HL-60/S4 treated with retinoic acid at 250 ng/mL for 4 days and 3 days (cell line): ENCODE measurements around the gene SDHB.

Experiments
- in situ Hi-C: fragments of 300-500 bp; cut with MboI; formaldehyde crosslinking; loops from 2 replicates; pipeline ENCODE4 v1.7.0; 2022; ENCODE audit warnings: low sequenced_read_pairs

Gene SDHB

DNA sequence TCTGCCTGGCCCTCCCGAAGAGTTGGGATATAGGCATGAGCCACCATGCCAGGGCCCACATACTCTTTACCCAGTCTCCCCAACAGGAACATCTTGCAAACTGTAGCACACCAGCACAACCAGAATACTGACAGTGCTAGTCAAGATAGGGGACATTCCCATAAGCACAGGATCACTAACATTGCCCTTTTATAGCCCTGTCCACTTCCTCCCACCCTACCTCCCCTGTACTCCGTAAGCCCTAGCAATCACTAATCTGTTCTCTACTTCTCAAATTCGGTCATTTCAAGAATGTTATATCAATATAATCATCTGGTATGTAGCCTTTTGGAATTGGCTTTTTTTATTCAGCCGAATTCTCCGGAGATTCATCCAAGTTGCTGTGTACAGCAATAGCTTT lies 5.9 kb downstream of the SDHB start:
- in situ Hi-C loops, result loop anchor here (10.0 to 25.0 kb wide), 2 partner anchors 63 to 436 kb away; partner anchors contain the start of genes MFAP2 and NBPF1

DNA sequence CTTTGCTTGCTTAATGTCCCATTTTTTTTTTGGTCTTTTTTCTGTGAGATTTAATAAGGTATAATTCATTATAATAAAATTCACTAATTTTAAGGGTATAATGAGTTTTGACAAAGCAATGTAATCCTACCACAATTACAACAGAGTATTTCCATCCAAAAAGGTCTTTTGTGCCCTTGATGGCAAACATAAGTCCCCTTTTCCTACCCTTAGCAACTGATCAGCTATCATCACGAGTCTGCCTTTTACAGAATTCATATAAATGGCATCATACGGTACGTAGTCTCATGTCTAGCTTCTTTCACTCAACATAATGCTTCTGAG lies 7.5 kb downstream of the SDHB start:
- in situ Hi-C loops, result loop anchor here (10.0 to 25.0 kb wide), 2 partner anchors 61 to 434 kb away; partner anchors contain the start of genes MFAP2 and NBPF1

DNA sequence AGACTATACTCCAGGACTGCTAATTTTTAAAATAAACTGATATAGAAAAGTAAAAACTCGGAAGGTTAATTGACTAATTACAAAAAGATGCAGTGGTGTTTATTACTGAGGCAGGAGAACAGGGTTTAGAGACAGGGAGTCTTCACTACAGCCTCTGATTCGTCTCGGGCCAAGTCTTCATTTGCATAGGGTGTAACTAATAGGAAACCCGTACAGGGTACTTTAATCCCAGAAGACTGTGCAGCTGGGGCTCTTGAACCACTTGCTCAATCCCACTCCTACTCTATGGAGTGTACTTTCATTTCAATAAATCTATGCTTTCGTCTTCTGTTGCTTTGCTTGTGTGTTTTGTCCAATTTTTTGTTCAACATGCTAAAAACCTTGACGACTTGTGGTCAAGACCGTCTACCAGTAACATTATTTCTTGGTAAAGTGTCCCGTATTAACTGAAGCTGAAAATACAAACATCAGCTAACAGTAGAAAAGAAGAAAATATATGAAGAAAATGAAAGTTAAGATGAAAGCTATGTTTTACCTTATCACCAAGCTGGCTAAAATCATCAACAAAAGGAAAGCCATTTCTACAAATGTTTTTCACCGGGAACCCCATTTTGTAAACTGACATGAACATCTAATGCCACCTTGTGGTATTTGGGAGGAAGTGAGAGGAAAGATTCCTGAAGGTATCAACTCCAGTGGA lies 8.0 kb downstream of the SDHB start:
- in situ Hi-C loops, result loop anchor here (10.0 to 25.0 kb wide), 2 partner anchors 61 to 433 kb away; partner anchors contain the start of genes MFAP2 and NBPF1

DNA sequence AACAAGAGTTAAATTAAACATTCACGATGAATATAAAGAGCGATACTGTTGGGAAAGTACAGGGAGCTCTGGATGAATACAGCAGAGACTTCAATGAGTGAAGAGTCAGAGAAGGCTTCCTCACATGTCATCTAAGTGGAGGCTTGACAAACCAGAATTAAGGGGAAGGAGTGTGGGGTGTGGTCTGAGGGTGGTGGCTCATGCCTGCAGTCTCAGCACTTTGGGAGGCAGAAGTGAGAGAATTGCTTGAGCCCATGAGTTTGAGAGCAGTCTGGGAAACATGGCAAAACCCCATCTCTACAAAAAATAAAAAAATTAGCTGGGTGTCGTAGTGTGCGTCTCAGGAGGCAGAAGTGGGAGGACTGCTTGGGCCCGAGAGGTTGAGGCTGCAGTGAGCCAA lies 8.7 kb downstream of the SDHB start:
- in situ Hi-C loops, result loop anchor here (10.0 to 25.0 kb wide), 2 partner anchors 60 to 433 kb away; partner anchors contain the start of genes MFAP2 and NBPF1

DNA sequence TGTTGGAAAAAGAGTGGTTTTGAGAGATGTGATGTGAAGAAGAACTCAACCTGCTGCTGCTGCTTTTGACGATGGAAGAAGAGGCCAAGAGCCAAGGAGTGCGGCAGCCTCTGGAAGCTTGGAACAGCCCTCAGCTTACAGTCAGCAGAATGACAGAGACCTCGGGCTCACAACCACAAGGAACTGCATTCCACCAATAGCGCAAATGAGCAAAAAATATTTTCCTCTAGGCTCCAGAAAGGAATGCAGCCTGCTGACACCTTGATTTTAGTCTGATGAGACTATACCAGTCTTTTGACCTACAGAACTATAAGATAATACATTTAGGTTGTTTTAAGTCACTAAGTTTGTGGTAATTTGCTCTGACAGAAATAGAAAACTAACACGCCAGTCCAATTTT lies 10.2 kb downstream of the SDHB start:
- in situ Hi-C loops, result loop anchor here (10.0 to 25.0 kb wide), 2 partner anchors 59 to 431 kb away; partner anchors contain the start of genes MFAP2 and NBPF1

DNA sequence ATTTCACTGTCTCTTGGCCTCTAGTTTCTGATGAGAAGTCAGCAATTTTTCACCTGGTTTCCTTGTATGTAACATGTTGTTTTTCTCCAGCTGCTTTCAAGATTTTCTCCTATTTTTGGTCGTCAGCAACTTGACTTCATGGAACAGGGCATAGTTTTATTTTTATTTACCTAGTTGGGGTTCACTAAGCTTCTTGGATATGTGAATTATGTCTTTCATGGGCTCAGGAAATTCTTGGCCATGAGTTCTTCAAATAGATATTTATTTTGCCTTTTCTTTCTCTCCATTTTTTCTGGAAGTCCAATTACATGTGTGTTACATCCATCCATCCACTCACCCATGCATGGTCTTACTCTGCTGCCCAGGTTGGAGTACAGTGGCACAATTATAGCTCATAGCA lies 13.7 kb downstream of the SDHB start:
- in situ Hi-C loops, result loop anchor here (10.0 to 25.0 kb wide), 2 partner anchors 55 to 428 kb away; partner anchors contain the start of genes MFAP2 and NBPF1

DNA sequence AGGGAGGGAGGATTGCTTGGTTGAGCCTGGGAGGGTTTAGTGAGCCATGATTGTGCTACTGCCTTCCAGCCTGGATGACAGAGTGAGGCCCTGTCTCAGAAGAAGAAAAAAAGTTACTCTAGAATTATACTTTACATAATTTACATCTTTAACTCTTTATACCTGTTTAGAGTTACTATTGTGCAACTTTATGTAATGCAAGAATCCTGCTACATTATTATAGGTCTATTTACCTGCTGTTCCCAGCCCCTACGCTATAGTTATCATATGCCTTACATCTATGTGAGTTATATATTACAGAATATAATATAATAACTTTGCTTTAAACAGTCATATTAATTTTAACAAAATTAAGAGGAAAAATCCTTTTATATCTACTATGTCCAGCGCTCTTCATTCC lies 14.3 kb downstream of the SDHB start:
- in situ Hi-C loops, result loop anchor here (25.0 kb wide), 1 partner anchor 427 kb away; the partner anchor contains the start of gene NBPF1

DNA sequence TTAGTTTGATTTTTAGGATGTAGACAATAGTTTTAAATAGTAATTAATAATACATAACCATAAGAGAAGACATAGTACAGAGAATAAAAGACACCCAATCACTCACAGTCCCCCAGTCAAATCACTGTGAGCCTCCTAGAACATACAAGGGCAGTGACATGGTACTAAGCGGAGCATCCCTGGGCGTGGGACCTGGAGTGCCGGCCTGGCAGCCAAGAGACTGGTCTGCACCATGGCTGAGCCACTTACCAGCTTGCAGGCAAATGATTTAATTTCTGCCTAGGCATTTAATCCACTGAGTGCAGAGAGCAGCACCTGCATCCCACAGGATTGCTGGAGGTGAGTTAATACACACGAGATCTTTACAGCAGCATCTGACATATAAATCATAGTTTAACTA lies 20.4 kb downstream of the SDHB start:
- in situ Hi-C loops, result loop anchor here (25.0 kb wide), 1 partner anchor 421 kb away; the partner anchor contains the start of gene NBPF1

DNA sequence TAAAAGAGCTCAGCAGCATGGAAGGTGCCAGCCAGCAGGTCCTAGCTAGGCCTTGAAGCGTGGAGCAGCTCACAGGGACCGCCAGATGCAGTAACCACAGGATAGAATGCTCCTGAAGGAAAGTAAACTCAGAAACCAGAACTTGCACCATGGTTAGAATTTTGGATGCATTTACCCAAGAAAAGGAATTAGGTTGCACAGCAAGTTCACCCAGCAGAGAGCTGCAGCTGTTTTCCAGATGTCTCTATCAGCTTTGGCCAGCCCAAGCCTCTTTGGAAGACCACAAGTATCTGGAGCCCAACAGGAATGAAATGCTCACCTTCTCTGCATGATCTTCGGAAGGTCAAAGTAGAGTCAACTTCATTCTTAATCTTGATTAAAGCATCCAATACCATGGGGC lies 21.1 kb downstream of the SDHB start:
- in situ Hi-C loops, result loop anchor here (25.0 kb wide), 1 partner anchor 420 kb away; the partner anchor contains the start of gene NBPF1

DNA sequence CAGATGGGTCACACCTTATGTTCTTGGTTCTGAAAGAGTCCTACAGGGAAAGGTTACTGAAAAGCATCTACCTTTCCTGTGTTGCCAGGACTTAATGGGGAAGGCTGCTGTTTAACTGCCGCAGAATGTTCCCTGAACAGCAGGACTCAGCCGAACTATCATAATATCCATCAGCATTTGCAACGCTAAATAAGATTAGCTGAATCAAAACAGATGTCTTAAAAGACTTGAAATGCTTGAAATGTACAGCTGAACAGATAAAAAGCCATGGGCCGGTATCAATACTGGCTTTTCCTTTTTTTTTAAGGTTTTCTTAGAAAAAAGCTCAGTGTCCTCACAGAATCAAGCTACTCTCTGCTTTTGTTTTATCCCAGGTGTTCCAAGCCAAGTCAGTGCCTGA lies 22.4 kb downstream of the SDHB start:
- in situ Hi-C loops, result loop anchor here (25.0 kb wide), 1 partner anchor 419 kb away; the partner anchor contains the start of gene NBPF1

DNA sequence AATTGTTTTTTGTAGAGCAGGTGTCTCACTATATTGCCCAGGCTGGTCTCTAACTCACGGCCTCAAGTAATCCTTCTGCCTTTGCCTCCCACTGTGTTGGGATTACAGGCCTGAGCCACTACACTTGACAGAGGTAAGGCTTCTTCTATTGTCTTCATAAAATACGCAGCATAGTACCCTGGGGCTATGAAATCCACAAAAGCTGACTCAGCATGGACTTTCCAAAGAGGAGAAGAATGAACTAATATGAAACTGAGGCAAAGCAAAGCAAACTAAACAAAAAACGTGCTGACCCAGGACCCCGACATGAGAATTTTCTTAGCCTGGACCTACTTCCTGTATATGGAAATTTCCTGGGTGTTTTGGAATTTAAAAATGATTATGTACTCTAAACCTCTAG lies 23.6 kb downstream of the SDHB start:
- in situ Hi-C loops, result loop anchor here (25.0 kb wide), 1 partner anchor 418 kb away; the partner anchor contains the start of gene NBPF1

DNA sequence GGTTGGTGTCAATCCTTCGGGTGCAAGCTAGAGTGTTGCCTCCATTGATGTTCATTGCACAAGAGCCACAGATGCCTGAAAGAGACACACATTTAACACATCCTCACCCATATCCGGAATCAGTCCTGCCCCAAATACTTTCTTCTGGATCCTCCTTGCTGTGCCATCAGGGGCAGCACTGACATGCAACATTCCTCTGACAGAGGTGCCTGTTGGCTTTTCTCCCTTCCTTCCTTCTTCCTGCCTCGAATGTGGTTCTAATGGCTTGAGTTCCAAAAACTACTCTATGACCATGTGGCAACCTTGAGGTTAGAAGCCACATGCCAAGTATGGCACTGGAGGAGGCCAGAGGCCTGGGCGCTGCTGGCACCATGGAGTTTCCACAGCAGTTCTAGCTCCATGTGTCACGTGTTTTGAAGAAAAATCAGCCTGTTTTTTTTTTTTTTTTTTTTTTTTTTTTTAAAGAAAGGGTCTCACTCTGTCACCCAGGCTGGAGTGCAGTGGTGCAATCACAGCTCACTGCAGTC lies 25.1 kb downstream of the SDHB start:
- in situ Hi-C loops, result loop anchor here (25.0 kb wide), 1 partner anchor 416 kb away; the partner anchor contains the start of gene NBPF1

DNA sequence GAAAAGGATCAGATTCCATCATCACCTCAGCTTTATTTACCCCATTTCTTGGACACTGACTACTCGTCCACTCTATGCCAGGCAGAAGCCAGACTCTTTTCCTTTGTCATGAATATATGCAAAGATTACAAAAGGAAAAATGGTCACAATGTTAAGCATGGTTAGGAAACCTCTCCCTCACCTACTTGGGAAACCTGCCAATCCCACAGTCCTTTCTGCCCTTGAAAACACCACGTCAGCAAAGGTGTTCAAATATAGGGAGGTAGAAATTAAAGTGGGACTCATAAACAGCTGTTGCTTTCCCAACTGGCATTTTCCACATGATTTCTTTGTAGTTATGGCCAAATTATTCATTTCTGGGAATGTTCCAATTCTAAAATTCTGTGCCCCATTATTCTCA lies 25.9 kb downstream of the SDHB start:
- in situ Hi-C loops, result loop anchor here (25.0 kb wide), 1 partner anchor 416 kb away; the partner anchor contains the start of gene NBPF1

DNA sequence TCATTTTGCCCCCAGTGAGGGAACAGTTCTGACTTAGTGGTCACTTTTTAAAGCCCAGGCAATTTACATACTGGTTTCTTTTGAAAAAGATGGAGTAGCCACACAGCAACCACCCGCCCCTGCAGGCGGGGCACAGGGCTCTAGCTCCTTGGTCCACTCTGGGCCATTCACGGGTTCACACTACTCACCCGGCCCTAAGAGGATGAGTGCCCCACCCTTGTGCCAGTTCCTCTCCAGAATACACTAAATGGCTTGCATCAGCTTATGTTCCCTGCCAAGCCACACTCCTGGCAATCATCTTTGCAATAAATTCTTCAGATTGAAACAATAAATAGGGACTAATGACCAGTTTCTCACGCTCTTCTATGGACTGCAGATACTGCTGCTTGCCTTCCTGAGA lies 26.4 kb downstream of the SDHB start:
- in situ Hi-C loops, result loop anchor here (25.0 kb wide), 1 partner anchor 415 kb away; the partner anchor contains the start of gene NBPF1

DNA sequence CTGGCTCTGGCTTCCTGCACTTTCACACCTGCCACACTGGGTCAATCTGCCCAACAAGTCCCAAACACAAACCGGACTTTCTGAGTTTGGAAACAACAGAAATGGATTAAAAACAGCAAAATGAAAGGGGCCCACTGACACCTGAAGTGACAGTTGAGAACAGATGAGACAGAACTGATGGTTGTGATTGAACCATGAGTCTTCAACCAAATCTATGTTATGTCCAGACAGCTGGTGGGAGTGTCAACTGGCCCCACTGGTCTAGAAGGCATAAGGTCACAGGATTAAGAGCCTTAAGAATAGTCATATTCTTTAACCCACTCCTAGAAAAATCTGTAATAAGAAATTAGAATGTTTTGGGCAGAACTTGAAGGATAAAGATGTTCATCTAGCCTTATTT lies 29.1 kb downstream of the SDHB start:
- in situ Hi-C loops, result loop anchor here (25.0 kb wide), 1 partner anchor 412 kb away; the partner anchor contains the start of gene NBPF1

DNA sequence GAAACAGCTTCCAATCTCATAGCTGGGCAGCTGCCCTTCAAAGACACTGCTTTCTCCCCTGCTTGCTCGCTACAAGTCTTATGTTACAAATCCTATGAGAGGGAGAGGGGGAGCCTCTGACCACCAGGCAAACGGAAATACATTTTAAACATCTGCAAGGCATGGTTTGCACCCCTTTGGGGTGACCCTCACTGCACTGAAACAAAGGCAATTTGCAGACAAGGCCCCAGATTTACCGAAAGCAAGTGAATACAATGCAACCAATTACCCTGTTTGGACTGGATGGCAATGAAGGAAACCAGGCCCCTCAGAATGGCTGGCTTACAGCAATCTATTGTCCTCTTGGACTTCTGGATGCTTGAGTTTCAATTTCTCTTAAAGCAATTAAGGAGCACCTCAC lies 30.3 kb downstream of the SDHB start:
- in situ Hi-C loops, result no loop called here

DNA sequence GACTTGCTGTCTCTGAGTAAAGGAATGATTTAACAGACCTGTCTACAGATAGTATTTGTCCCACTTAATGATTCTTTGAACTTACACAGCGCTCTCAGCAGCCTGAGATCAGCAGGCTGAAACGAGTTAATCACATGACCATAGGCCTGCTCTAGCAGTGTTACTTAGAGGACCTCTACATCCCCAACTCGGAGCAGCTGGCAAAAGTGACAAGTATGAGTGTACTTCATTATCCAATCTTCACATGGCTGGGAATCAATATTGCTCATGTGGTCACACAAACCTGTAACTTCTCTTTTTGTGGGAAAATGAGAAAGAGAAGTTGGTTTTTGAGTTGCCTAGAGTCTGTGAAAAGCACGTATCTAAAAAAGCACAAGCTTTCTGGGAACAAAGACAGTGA lies 30.7 kb downstream of the SDHB start:
- in situ Hi-C loops, result no loop called here

DNA sequence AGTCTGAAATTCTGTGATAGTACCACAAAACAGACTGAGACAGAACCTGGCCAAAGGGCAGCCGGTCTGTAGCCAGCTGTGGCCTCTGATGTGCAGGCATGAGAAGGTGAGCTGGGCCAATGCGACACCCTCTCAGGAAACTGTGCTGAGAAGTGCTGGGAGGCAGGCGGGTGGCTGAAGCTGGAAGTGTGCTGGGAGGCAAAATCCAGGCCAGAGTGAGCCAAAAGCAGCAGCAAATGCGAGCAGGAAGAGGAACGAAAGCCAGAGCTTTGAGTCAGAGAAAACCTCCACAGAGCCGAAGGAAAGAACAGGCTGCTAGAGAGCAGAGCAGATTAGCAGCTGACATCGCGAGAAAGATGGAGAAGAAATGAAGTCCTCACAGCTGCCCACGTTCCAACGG lies 31.9 kb downstream of the SDHB start:
- in situ Hi-C loops, result no loop called here

DNA sequence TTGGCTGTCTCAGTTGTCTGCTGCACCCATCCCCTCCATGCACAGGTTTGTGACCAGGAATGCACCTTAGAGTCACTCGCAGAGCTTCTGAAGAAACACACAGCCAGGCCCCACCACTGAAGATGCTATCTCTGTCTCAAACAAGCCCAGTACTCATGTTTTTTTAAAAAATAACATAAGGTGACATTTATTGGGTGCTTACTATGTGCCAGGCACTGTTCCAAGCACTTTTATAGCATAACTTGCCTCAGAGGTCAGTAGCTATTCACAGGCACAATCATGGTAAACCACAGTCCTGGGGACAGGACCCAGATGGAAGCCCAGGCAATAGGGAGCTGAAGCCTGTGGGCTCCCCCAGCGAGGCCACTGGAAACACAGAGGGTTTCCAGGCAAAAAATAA lies 33.3 kb downstream of the SDHB start:
- in situ Hi-C loops, result no loop called here

DNA sequence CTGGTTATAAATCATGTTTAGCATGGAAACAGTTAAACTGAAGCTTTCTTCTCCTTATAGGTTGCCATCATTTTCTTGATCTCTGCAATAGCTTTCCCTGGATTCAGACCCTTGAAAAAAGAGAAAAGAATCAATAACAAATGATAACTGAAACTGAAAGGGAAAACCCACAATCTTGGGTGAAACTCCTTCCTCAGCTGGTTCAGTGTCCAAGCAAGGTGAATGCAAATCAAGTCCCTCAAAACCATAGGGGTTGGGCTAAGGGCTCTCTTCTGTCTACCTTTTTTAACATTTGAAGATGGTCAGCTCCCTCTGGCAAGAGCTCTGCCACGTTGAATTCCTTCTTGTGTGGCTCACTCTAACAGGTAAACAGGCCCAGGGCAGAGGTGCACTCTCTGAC lies 35.0 kb downstream of the SDHB start:
- in situ Hi-C loops, result no loop called here

DNA sequence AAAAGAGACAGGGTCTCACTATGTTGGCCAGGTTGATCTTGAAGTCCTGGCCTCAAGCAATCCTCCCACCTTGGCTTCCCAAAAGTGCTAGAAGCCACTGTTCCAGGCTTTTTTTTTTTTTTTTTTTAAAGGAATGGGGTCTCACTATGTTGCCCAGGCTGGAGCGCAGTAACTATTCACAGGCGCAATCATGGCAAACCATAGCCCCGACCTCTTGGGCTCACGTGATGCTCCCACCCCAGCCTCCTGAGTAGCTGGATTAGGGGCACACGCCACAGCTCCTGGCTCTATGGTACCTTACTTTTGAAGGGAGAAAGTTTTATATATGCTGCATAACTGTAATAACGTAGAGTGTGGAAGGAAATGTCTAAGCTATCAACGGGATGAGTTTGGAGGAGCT lies 36.4 kb downstream of the SDHB start:
- in situ Hi-C loops, result no loop called here

DNA sequence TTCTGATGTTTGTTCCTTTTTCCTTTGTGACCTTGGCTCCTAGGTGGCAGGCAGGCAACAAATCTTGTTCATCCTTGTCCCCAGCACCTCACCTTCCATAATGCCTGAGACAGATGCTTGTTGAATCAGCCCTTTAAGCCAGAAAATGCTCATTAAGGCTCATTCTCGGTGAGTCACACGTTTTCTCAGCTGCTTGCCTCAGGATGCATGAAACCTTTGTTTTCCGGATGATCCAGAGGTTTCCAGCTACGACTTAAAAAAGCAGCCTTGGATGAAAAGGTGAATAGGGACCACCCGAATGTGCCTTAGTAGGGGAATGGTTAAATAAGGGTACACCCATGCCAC lies 37.5 kb downstream of the SDHB start:
- in situ Hi-C loops, result no loop called here
